Gastroesophageal sphincter (tissue), 3 donors: ENCODE results near the gene TOM1L2.

Source experiments
- EP300 ChIP-seq: sonication (generic); formaldehyde crosslinking; IDR thresholded peaks from one replicate; pipeline ENCODE4 v1.6.1; 2017; ENCODE audit warnings: antibody characterized with exemption, mild to moderate bottlenecking
- POLR2A ChIP-seq, 2 donors: fragments of 450-650 bp; IDR thresholded peaks; one replicate each; pipeline ENCODE4 v1.6.1; 2017; ENCODE audit warnings: antibody characterized with exemption in 2 of 2, mild to moderate bottlenecking in 2 of 2, moderate library complexity in 1 of 2
- POLR2AphosphoS5 ChIP-seq: sonication (generic); formaldehyde crosslinking; IDR thresholded peaks from one replicate; pipeline ENCODE4 v1.6.1; 2017; ENCODE audit warnings: antibody characterized with exemption
- TF ChIP-seq, protein P1 (sequence below), 4 experiments: fragments of 200-600 bp in 2 of 4; fragments of 450-650 bp in 2 of 4; sonication (generic) in 1 of 4; IDR thresholded peaks; one replicate each; pipeline ENCODE4 v1.5.1; 2017 to 2019; ENCODE audit warnings: antibody characterized with exemption in 4 of 4, mild to moderate bottlenecking in 2 of 4, moderate library complexity in 2 of 4

DNA sequence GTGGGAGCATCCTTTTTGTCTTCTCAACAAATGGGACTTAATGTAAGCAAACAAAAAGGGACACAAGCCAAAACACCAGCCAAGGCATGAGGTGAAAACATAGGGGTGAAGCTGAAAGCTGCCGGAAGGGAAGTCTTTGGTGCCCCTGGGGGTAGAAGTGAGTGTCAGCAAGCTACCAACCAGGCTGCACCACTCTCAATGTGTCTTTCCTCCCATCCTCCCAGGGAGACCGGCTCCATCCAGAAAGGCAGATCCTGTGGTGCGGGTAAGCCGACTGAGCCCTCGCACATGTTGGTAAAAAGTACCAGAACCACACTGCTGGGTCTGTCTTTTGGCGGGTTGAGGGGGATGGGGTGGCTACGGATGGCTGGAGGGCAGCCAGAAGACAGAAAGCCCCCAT lies 83.4 kb downstream of the TOM1L2 start:
- TF ChIP-seq POLR2A (IDR thresholded peaks at IDR 0.05) (no peak), EP300 (no peak), POLR2AphosphoS5 (no peak)
- TF ChIP-seq, protein P1, sequence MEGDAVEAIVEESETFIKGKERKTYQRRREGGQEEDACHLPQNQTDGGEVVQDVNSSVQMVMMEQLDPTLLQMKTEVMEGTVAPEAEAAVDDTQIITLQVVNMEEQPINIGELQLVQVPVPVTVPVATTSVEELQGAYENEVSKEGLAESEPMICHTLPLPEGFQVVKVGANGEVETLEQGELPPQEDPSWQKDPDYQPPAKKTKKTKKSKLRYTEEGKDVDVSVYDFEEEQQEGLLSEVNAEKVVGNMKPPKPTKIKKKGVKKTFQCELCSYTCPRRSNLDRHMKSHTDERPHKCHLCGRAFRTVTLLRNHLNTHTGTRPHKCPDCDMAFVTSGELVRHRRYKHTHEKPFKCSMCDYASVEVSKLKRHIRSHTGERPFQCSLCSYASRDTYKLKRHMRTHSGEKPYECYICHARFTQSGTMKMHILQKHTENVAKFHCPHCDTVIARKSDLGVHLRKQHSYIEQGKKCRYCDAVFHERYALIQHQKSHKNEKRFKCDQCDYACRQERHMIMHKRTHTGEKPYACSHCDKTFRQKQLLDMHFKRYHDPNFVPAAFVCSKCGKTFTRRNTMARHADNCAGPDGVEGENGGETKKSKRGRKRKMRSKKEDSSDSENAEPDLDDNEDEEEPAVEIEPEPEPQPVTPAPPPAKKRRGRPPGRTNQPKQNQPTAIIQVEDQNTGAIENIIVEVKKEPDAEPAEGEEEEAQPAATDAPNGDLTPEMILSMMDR (IDR thresholded peaks at IDR 0.05) = no peak
